HEK293 (cell line): Measurements from ENCODE around the gene OR5B3.

Source experiments
- CTCF ChIA-PET: fragments of 350-600 bp; formaldehyde crosslinking; extraction: SDS; loops from one replicate; lab custom pipeline; 2021; ENCODE audit warnings: antibody characterized with exemption; lab: Yijun Ruan, JAX
- POLR2A ChIA-PET: fragments of 300-600 bp; formaldehyde crosslinking; extraction: SDS; loops from one replicate; lab custom pipeline; 2020; ENCODE audit warnings: antibody characterized with exemption, inconsistent platforms; lab: Yijun Ruan, JAX
- H3K27ac ChIP-seq: fragments of 200-500 bp; sonication (Bioruptor generic); 2 replicates; pipeline ENCODE4 v1.5.1; 2014; ENCODE audit warnings: low read depth, low read length, control low read depth, inconsistent platforms; ENCODE audit errors: extremely low read depth
- H3K36me3 ChIP-seq, 2 experiments: fragments of 200-500 bp in 1 of 2; sonication (Bioruptor generic) in 1 of 2; 1 replicate in 1 of 2; 2 replicates in 1 of 2; pipeline ENCODE4 v1.5.1; 2014 to 2017; ENCODE audit warnings: inconsistent platforms in 2 of 2, low read length in 2 of 2; ENCODE audit not compliant: control insufficient read depth in 2 of 2, insufficient read depth in 1 of 2
- H3K4me1 ChIP-seq: fragments of 200-500 bp; sonication (Bioruptor generic); 2 replicates; pipeline ENCODE4 v1.5.1; 2014; ENCODE audit warnings: mild to moderate bottlenecking, low read length, inconsistent platforms; ENCODE audit not compliant: control insufficient read depth, insufficient read depth
- H3K4me3 ChIP-seq: 2 replicates; pipeline ENCODE4 v1.5.1; 2011; ENCODE audit warnings: low read depth, mild to moderate bottlenecking, control low read depth, low read length, moderate library complexity
- H3K9me3 ChIP-seq: fragments of 200-500 bp; sonication (Bioruptor generic); 2 replicates; pipeline ENCODE4 v1.5.1; 2014; ENCODE audit warnings: low read depth, low read length, inconsistent platforms; ENCODE audit not compliant: control insufficient read depth, insufficient read depth
- BCL6B ChIP-seq: fragments of 450-650 bp; formaldehyde crosslinking; IDR thresholded peaks from 2 replicates; pipeline ENCODE4 v1.5.1; 2017; ENCODE audit warnings: missing biosample characterization, missing genetic modification characterization
- GLI2 ChIP-seq: fragments of 450-650 bp; formaldehyde crosslinking; IDR thresholded peaks from 2 replicates; pipeline ENCODE4; 2017; ENCODE audit warnings: missing biosample characterization, missing genetic modification characterization, low read depth, borderline replicate concordance
- HOXA7 ChIP-seq: sonication (generic); formaldehyde crosslinking; IDR thresholded peaks from 2 replicates; pipeline ENCODE4 v1.8.1; 2022; ENCODE audit warnings: missing genetic modification reagents, borderline replicate concordance
- PBX3 ChIP-seq: sonication (generic); formaldehyde crosslinking; IDR thresholded peaks from 2 replicates; pipeline ENCODE4 v1.8.1; 2022; ENCODE audit warnings: mild to moderate bottlenecking, moderate library complexity, missing genetic modification reagents
- PRDM4 ChIP-seq: fragments of 450-650 bp; formaldehyde crosslinking; IDR thresholded peaks from 2 replicates; pipeline ENCODE4 v1.5.1; 2017; ENCODE audit warnings: missing biosample characterization, missing genetic modification characterization
- RBAK ChIP-seq: fragments of 450-650 bp; formaldehyde crosslinking; IDR thresholded peaks from 2 replicates; pipeline ENCODE4 v1.5.1; 2016; ENCODE audit warnings: missing biosample characterization, missing genetic modification characterization
- REPIN1 ChIP-seq: fragments of 450-650 bp; formaldehyde crosslinking; IDR thresholded peaks from 2 replicates; pipeline ENCODE4 v1.5.1; 2017; ENCODE audit warnings: missing biosample characterization, missing genetic modification characterization, low read depth
- TRIM28 ChIP-seq: IDR thresholded peaks from 2 replicates; pipeline ENCODE4 v1.6.1; 2011; ENCODE audit warnings: low read length, control low read depth, borderline replicate concordance
- TSHZ1 ChIP-seq: fragments of 450-650 bp; formaldehyde crosslinking; IDR thresholded peaks from 2 replicates; pipeline ENCODE4 v1.5.1; 2016; ENCODE audit warnings: missing biosample characterization, missing genetic modification characterization, borderline replicate concordance
- ZBTB17 ChIP-seq: fragments of 450-650 bp; formaldehyde crosslinking; IDR thresholded peaks from 2 replicates; pipeline ENCODE4 v1.5.1; 2016; ENCODE audit warnings: missing biosample characterization, missing genetic modification characterization
- ZFP69B ChIP-seq: fragments of 450-650 bp; formaldehyde crosslinking; IDR thresholded peaks from 2 replicates; pipeline ENCODE4 v1.5.1; 2016; ENCODE audit warnings: missing biosample characterization, missing genetic modification characterization
- ZNF114 ChIP-seq: fragments of 450-650 bp; formaldehyde crosslinking; IDR thresholded peaks from 2 replicates; pipeline ENCODE4 v1.5.0; 2017; ENCODE audit warnings: missing biosample characterization, missing genetic modification characterization
- ZNF2 ChIP-seq: fragments of 450-650 bp; formaldehyde crosslinking; IDR thresholded peaks from 2 replicates; pipeline ENCODE4 v1.5.1; 2016; ENCODE audit warnings: missing biosample characterization, missing genetic modification characterization
- ZNF280C ChIP-seq: fragments of 450-650 bp; formaldehyde crosslinking; IDR thresholded peaks from 2 replicates; pipeline ENCODE4 v1.5.1; 2016; ENCODE audit warnings: missing biosample characterization, missing genetic modification characterization
- ZNF354C ChIP-seq: fragments of 450-650 bp; formaldehyde crosslinking; IDR thresholded peaks from 2 replicates; pipeline ENCODE4 v1.5.1; 2016; ENCODE audit warnings: missing biosample characterization, missing genetic modification characterization, low read depth, borderline replicate concordance
- ZNF394 ChIP-seq: fragments of 450-650 bp; formaldehyde crosslinking; IDR thresholded peaks from 2 replicates; pipeline ENCODE4 v1.5.1; 2016; ENCODE audit warnings: missing biosample characterization, missing genetic modification characterization, mild to moderate bottlenecking, moderate library complexity, borderline replicate concordance
- ZNF398 ChIP-seq: fragments of 450-650 bp; formaldehyde crosslinking; IDR thresholded peaks from 2 replicates; pipeline ENCODE4 v1.5.1; 2017; ENCODE audit warnings: missing biosample characterization, missing genetic modification characterization
- ZNF513 ChIP-seq: fragments of 450-650 bp; IDR thresholded peaks from 2 replicates; pipeline ENCODE4 v1.5.1; 2018; ENCODE audit warnings: missing biosample characterization, missing genetic modification characterization
- ZNF623 ChIP-seq: fragments of 450-650 bp; formaldehyde crosslinking; IDR thresholded peaks from 2 replicates; pipeline ENCODE4 v1.5.1; 2016; ENCODE audit warnings: missing biosample characterization, missing genetic modification characterization
- ZNF677 ChIP-seq: fragments of 450-650 bp; IDR thresholded peaks from 2 replicates; pipeline ENCODE4 v1.5.0; 2018; ENCODE audit warnings: missing biosample characterization, mild to moderate bottlenecking, missing genetic modification characterization, moderate library complexity
- ZNF777 ChIP-seq: fragments of 450-650 bp; formaldehyde crosslinking; IDR thresholded peaks from 2 replicates; pipeline ENCODE4 v1.5.1; 2017; ENCODE audit warnings: missing biosample characterization, missing genetic modification characterization, borderline replicate concordance

Gene OR5B3

GRCh38 chr11:58395581-58395980 is 11.1 kb downstream of the OR5B3 start:
- Histone ChIP-seq H3K9me3 (no peaks in the 10 kb centered on the region), H3K27ac (no peak overlapping the region), H3K36me3 (no peaks in the 10 kb centered on the region), H3K4me3 (no peak overlapping the region), H3K4me1 (no peaks in the 10 kb centered on the region)
- ChIA-PET CTCF (no interaction called here), POLR2A (no interaction called here)
- TF ChIP-seq PBX3 (no peak), ZNF114 (tag by site-specific recombination) (no peak), RBAK (tag by site-specific recombination) (no peak), ZNF280C (tag by site-specific recombination) (no peak), PRDM4 (no peak), ZFP69B (tag by site-specific recombination) (no peak), GLI2 (tag by site-specific recombination) (no peak), ZNF777 (tag by site-specific recombination) (no peak), ZBTB17 (tag by site-specific recombination) (no peak), REPIN1 (tag by site-specific recombination) (no peak), HOXA7 (no peak)

GRCh38 chr11:58394195-58394594 is 12.5 kb downstream of the OR5B3 start:
- no peaks in the 10 kb centered on the region for H3K9me3 ChIP-seq
- POLR2A ChIA-PET: no interaction called here
- no peaks in the 10 kb centered on the region for H3K4me1 ChIP-seq
- CTCF ChIA-PET: no interaction called here
- H3K36me3 ChIP-seq: no peaks in the 10 kb centered on the region
- no peak overlapping the region for H3K27ac ChIP-seq
- H3K4me3 ChIP-seq: no peak overlapping the region
- TF ChIP-seq ZNF394: no peak
- no peak for TF ChIP-seq ZNF2 (tag by site-specific recombination)
- TF ChIP-seq ZNF114 (tag by site-specific recombination): no peak
- TF ChIP-seq BCL6B (tag by site-specific recombination): no peak
- no peak for TF ChIP-seq ZNF677 (tag by site-specific recombination)
- TF ChIP-seq ZNF513: no peak
- TF ChIP-seq ZNF354C (tag by site-specific recombination): no peak
- TF ChIP-seq ZNF623 (tag by site-specific recombination): no peak
- no peak for TF ChIP-seq TSHZ1 (tag by site-specific recombination)
- TF ChIP-seq ZNF398 (tag by site-specific recombination): no peak
- no peak for TF ChIP-seq TRIM28
